HG03469 (cell line): ENCODE data around the gene SYTL4.

Source experiments
- ATAC-seq: cut with Tn5 transposase; IDR thresholded peaks from one replicate; pipeline ENCODE4 v1.9.1; 2021; ENCODE audit warnings: mild to moderate bottlenecking, moderate library complexity, moderate number of reproducible peaks; ENCODE audit not compliant: unreplicated experiment

The SYTL4 gene

DNA sequence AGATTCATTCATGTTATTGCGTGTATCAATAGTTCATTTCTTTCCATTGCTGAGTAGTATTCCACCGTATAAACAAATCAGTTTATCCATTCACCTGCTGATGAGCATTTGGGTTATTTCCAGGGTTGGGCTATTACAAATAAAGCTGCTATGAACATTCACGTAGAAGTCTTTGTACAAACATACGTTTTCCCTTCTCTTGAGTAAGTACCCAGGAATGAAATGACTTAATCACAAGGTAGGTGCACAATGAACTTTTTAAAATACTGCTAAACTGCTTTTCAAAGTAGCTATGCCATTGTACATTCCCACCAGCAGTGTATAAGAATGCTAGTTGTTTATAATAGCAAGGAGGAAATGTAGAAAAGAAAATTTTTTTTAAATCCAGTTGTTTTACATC is 35.9 kb downstream of the SYTL4 start:
- ATAC-seq, result no peak

GRCh38 chrX:100695302-100695701 is 36.6 kb downstream of the SYTL4 start:
- no peak for ATAC-seq

- ATAC-seq, result peak; percentile 70
Observed at GRCh38 chrX:100687546-100687945, 44.4 kb downstream of the SYTL4 start.

GRCh38 chrX:100687128-100687527 is 44.8 kb downstream of the SYTL4 start:
- peak; percentile 32 for ATAC-seq

- ATAC-seq, result no peak
Observed at GRCh38 chrX:100685997-100686305, 46.0 kb downstream of the SYTL4 start.

GRCh38 chrX:100685284-100685996 is 46.5 kb downstream of the SYTL4 start:
- peak; percentile 34 for ATAC-seq

GRCh38 chrX:100682939-100683338 is 49.0 kb downstream of the SYTL4 start:
- ATAC-seq, result no peak

GRCh38 chrX:100681599-100681998 is 50.3 kb downstream of the SYTL4 start:
- no peak for ATAC-seq

GRCh38 chrX:100680756-100681155 is 51.2 kb downstream of the SYTL4 start:
- ATAC-seq, result no peak

GRCh38 chrX:100677611-100678181 is 54.2 kb downstream of the SYTL4 start:
- ATAC-seq, result no peak

DNA sequence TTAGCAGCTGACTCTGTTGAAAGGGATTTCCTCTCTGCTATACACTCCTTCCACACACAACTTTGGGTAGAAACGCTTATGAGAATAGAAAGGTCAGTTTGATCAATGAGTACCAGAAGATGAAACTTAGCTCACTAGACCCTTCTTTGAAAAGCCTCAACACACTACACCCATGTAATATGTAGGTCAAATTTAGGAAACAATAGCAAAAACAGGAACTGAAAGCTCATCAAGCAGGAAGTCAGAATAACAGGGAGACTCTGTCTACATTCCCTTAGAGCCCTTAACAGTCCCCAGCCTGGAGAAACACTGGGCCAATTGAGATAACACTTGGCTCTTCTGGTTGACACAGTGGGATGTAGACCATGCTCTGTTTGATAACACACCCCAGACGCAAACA is 57.2 kb downstream of the SYTL4 start:
- peak; percentile 62 for ATAC-seq

DNA sequence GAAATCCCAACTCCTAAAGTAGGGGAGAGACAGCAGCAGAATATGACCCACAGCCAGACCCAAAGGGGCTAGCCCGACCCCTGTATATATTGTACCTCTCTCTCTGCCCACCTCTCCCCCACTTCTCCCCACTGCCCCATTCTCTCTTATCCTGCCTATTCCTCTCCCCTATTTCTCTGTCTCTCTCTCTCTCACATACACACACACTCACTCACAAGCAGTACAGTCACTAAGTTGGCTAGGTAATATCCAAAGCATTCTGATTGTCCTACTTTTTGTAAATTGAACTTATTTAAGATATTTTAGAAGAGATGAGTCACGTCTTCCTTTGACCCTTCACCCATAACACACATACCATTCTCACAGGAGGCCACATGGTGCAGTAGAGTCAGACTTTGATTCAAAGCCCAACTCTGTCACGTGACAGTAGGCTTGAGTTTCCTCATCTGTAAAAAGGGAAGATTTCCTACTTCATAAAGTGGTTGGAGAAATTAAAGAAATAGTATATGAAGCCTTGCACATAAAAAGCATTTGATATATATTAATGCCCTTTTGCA is 58.4 kb downstream of the SYTL4 start:
- no peak for ATAC-seq

- no peak for ATAC-seq
Observed at GRCh38 chrX:100672966-100673365, 59.0 kb downstream of the SYTL4 start.

GRCh38 chrX:100663642-100664041 is 68.3 kb downstream of the SYTL4 start:
- no peak for ATAC-seq

DNA sequence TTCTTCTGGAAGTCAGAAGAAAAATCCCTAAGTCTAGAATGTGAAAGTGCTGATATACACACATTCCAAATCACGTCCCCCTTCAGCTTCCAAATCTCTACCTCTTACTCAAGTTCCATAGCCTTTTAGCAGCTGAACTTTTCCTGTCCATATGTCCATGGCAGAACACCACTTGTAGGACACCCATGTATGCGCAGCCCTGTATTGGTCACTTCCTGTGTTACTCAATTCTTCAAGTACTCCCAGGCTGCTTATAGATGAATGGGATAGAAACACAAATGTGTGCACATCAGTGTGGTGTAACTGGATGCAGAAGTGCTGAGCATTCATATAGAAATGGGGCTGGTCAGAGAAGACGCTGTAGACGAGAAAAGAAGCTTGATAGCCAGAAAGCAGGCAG is 69.1 kb downstream of the SYTL4 start:
- ATAC-seq, result no peak

GRCh38 chrX:100662170-100662569 is 69.8 kb downstream of the SYTL4 start:
- ATAC-seq, result no peak

DNA sequence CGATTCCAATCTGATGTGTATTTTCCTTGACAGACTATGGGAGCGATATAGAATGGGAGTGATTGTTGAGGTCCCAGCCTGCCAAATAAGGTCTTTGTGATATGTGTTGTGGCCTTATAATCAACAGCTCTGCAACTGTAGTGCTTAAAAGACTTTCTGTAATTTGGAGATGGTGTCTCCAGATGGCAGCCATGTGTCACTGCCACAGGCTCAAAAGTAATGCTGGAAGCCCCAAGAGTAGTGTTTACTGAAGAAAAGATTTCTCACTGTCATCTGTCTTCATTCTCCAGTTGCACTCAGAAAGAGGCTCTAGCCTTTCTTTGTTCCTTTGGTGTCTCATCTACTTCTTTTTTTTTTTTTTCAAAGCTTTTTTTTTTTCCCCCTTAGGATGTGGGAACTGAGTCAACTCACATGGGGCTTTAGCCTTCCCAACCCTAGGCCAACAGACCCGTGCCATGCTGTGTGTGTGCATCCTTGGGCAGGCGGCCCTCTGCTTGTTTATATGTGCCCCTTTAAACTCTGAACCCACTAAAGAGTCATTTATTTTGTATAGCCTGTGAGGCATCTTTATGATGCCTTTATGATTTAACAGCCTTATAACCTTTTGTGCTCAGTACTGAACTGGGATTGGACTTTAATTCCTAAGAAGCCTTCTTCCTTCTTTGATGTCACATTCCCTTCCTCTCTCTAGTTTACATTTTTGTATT is 72.3 kb downstream of the SYTL4 start:
- no peak for ATAC-seq

DNA sequence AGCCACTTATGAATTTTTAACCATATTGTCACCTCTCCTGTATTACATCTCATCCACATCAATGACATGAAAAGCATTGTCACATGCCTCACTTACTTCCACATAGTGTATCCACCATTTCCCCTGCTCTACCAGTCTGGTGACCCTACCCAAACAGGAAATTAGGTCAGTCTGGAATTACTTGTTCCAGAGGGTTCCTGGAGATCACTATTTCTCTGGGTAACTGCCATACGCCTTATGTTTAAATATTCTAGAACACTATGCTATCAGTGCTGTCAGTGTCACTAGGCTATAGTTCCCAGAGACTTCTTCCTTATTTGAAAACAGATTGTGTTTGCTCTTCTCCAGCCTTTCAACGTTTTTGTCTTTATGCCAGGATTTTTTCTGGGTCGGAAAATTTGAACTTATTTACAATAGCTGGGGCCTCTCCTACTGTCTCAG is 73.0 kb downstream of the SYTL4 start:
- ATAC-seq, result no peak

GRCh38 chrX:100654261-100654660 is 77.7 kb downstream of the SYTL4 start:
- ATAC-seq, result no peak

- ATAC-seq, result no peak
Observed at GRCh38 chrX:100652266-100652665, 79.7 kb downstream of the SYTL4 start.

DNA sequence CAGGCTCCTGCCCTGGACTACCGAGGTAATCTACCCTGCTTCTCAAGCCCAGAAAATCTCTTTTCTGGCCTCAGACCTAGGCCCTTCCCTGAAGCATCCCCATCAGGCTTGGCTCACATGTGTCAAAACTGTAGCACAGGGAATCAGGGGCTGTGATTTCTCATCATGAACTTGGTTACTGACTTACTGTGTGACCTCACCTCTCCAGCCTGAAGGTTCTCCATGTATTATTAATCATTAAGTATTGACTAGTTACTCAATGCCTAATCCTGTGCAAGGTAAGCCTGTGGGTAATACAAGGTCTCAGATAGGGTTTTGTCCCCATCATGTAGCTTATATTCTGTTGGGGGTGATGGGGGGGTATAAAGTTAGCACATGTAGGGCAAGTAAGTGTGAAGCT is 81.1 kb downstream of the SYTL4 start:
- no peak for ATAC-seq
